Stimulated activated CD8-positive, alpha-beta memory T cell treated with anti-CD3 and anti-CD28 coated beads, Interleukin-12 subunit alpha, Interleukin-12 subunit beta, amount 100 ng/mL, for 24 hours (primary cell): ENCODE measurements around the gene SPON2.
"Not testable (repeated sequence)": the region's sequence is repeated elsewhere in the genome, so short reads cannot be mapped to it uniquely, and the experiment has no call there.

Experiments
- DNase-seq: peaks from one replicate; pipeline ENCODE4 v3.0.0-alpha.2; 2020; ENCODE audit errors: extremely low read depth

The SPON2 gene

GRCh38 chr4:1152290-1152689 lies 20.1 kb downstream of the SPON2 start:
- DNase-seq: no peak

- DNase-seq: no peak
Observed at GRCh38 chr4:1151541-1151940, 20.8 kb downstream of the SPON2 start.

- DNase-seq: no peak
Observed at GRCh38 chr4:1150875-1151274, 21.5 kb downstream of the SPON2 start.

- no peak for DNase-seq
Observed at GRCh38 chr4:1139860-1140259, 32.5 kb downstream of the SPON2 start.

DNA sequence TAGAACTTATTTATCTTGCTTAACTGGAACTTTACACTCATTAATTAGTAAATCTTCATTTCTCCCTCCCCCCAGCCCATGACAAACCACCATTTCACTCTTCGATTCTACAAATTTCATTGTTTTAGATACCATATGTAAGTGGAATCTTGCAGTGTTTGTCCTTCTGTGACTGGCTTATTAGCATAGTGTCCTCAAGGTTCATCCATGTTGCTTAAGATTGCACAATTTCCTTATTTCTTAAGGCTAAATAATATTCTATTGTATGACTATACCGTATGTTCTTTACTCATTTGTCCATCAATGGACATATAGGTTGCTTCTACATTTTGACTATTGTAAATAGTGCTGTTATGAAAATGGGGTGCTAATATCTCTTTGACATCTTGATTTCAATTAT lies 34.5 kb downstream of the SPON2 start:
- no peak for DNase-seq

- DNase-seq: no peak
Observed at GRCh38 chr4:1137063-1137776, 35.2 kb downstream of the SPON2 start.

DNA sequence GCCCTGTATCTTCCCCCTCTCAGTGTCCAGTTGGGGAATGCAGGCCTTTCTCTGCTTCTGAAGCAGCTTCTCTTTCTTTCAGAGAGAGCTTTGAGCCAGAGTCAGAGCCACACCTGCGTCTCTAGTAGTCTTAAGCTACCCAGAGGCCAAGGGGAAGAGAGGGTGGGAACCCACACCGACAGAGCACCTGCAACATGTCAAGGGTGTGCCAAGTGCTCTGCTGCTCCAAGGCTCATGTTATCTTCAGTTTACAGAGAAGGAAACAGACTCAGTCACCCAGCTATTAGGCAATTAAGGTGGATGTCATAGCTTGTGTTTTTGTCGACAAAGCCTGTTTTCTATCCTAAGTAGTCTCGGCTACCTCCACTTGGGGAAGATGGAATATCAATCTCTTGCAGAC lies 36.3 kb downstream of the SPON2 start:
- DNase-seq: no peak

DNA sequence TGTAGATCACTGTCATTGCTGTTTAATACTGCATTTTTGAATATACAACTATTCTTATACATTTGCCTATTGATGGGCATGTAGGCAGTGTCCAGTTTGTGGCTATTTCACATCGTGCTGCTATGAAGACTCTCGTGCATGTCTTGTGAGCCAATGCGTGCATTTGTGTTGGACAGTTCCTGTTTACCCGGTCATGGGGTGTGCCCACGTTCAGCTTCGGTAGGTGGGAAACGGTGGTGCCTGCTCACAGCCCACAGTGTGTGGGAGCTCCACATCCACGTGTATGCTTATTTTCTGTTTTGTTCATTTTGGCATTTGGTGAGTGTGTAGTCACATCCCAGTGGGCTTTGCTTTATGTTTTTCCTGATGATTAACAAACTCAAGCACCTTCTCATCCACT lies 39.4 kb downstream of the SPON2 start:
- no peak for DNase-seq

DNA sequence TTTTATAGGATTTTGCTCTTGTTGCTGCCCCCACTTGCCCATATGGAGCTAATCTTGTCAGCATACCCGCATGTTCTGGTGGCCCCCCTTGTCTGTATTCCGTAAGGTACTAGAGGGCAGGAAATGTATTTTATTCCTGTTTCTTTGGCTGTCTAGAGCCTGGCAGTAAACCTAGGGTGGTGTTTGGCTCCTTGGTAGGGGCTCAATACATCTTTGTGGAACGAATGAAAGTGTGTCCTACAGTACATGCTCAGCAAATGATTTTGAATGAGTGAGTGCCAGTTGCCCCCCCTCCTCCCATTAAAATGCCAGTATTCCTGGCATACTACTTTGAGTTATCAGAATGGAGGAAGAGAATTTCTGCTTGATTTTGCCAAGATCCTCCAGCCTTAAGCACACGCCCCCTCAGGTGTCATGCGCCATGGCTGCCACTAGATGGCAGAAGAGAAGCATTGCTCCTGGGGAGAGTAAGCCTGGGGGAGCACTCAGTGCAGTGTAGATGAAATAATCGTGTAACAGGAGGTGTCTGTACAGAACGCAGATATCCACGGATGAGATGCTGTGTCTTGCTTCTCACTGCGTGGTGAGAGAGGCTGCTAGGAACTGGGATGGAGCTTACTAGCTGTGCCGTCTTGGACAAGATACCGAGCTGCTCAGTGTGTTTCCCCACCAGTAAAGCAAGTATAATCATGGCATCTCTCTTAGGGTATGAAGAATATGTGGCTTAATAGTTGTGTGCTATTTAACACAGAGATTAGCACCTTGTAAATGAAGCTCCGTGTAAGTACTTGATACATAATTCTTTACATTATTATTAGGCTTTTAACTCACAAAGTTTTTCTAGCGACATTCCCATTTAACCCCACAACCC lies 41.8 kb downstream of the SPON2 start:
- no peak for DNase-seq

DNA sequence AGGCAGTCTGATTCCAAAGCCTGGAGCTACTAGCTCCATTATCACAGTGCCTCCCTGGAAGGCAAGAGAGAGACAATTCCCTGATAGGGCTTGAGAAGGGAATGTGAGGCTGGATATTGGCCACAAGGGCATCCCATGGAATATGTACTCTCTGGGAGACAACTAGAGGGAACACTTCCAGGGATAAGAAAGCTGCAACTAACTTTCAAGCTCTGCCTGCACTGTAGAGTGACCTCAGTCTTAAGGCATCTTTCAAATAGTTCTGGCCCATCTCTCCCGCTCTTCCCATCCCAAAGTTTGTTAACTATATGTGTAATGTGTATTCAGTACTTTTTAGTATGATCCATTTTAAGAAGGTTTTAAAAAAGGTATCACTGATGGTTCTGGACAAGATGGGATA lies 45.9 kb downstream of the SPON2 start:
- DNase-seq: no peak

GRCh38 chr4:1125466-1125865 lies 46.9 kb downstream of the SPON2 start:
- DNase-seq: not testable (repeated sequence)

- no peak for DNase-seq
Observed at GRCh38 chr4:1124818-1125217, 47.6 kb downstream of the SPON2 start.

DNA sequence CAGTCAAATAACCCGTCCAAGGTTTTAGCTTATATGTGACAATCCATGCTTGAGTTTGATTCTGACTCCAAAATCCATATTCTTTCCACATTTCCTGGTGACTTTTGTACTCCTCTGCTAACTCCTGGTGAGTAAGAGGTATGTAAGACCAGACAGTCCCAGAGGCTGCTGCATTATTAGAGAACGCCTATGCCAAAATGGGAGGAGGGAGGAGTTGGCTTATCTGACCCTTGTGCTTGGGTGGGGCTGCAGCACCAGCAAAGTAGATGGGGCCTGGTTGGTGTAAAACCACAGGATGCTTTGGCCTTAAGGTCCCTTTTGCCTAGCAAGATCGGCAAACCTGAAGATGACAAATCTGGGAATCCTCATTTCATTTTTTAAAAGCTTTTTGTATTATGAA lies 49.9 kb downstream of the SPON2 start:
- no peak for DNase-seq
